NOMO-1 treated with dmso at 0.1 percent for 144 hours (cell line): ENCODE results near the gene SCD.
A peak's percentile ranks its signal among the peaks of the same experiment; 100 is the strongest.
"Not testable (repeated sequence)": the region's sequence is repeated elsewhere in the genome, so short reads cannot be mapped to it uniquely, and the experiment has no call there.

Experiments
- DNase-seq: peaks from one replicate; lab custom pipeline; 2025; ENCODE audit not compliant: unreplicated experiment; lab: John Stamatoyannopoulos, UW

The SCD gene

GRCh38 chr10:100346765-100347567, at the start of gene SCD:
TSS of gene SCD (plus strand) at chr10:100347233. CDS start at chr10:100347505, 272 bp downstream.
- DNase-seq: peak; percentile 96

DNA sequence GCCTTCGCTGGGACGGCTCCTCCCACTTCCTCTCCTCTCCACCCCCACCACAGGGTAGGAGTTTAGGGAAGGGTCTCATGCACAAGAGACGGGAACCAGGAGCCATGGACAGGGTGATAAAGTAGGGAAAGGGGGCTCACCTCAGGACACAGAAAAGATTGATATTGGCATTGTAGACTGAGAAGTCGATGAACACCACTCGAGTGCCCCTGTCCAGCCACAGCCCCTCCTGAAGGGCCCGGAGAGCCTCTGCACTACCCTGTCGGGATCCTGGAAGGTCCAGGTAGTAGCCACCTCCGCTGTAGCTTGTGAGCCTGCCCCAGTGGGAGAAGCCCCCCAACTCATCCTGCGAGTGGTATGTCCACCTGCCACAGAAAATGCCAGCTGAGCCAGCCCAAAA, 49.8 kb upstream of the SCD start:
- DNase-seq: no peak

DNA sequence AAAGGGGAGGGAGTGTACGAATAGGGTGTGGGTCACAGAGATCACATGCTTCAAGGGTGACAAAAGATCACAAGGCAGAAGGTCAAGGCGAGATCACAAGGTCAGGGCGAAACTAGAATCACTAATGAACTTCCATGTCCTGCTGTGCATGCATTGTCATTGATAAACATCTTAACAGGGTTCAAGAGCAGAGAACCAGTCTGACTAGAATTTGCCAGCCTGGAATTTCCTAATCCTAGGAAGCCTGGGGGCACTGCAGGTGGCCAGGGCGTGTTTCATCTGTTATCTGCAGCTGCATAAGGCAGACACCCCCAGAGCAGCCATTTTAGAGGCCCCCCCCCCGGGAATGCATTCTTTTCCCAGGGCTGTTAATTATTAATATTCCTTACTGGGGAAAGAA, 45.9 kb upstream of the SCD start:
- not testable (repeated sequence) for DNase-seq

GRCh38 chr10:100303724-100304319, 43.2 kb upstream of the SCD start:
- no peak for DNase-seq

DNA sequence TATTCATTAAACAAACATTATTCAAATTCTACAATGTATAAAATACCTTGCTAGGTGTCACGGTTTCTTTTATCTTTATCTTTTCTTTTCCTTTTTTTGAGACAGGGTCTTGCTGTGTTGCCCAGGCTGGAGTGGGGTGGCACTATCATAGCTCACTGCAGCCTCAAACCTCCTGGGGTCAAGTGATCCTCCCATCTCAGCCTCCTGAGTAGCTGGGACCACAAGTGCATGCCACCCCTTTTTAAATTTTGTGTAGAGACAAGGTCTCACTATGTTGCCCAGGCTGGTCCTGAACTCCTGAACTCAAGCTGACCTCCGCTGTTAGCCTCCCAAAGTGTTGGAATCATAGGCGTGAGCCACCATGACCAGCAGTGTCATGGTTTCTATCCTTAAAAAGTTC, 42.6 kb upstream of the SCD start:
- no peak for DNase-seq

DNA sequence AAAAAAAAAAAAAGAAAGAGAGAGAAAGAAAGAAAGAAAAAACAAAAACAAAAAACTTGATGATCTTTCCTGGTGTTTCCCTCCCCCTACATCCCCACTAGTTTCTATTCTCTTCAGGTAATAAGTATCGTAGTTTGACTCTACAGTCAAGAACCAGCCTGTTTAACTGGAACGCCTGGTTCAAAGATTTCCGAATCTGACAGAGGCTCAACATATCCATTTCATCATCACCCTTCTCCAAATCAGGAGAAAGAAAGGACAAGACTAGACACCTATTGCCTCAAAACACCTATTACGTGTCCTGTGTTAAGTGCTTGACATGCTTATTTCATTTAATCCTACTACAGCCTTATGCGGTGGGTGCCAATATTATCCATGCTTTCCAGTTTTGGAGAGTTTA, 40.2 kb upstream of the SCD start:
- DNase-seq: no peak

DNA sequence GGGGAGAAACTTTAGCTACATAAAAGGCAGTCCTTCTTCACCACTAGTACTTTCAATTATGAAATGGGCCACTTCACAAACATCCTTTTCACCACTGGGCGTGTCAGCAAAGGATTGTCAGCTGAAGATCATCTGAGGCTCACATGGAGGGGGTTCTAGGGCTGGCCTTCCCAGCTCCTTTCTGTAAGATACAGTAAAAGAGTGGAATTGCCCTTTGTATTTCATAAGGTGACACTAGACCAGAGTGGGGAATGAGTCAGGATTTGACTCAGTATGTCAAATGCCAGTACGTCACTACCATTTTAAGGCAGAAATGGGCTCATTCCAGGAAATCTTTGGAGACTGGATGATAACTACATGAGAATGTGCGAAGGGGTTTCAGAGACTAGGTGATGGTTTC, 39.3 kb upstream of the SCD start:
- no peak for DNase-seq

DNA sequence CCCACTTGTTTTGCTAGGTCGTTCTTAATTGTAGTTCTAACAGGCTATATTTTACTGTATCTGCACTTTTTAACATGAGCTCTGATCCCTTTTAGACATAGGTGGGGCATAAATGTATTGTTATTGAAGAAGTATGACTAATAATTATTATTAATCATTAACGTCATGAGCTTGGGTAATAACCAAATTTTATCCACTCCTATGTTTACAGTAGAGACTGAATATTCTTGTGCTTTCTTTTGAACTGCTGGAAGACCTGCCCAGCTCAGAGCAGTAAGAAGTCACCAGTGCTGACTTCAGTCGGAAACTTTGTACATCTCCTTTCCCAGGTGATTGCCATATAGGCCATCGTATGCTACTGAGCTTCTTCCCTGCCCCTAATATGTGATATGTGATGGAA, 35.7 kb upstream of the SCD start:
- no peak for DNase-seq

- no peak for DNase-seq
These were observed 31.4 kb upstream of the SCD start for GRCh38 chr10:100315615-100316014.

DNA sequence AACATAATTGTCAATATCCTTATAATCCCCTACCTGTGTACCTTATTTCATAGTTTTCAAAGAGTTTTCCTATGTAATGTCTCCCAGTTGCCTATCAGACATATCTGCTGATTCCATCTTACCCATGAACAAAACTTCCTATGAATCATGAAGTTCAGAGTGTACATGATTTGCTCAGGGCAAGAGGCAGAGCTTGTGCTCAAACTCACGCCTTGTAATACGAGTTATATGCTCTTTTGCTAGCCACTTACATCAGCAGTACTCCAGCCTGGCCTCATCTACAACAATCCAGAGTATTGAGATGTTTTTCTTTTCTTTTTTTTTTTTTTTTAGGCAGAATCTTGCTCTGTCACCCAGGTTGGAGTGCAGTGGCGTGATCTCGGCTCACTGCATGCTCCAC, 28.8 kb upstream of the SCD start:
- DNase-seq: no peak

DNA sequence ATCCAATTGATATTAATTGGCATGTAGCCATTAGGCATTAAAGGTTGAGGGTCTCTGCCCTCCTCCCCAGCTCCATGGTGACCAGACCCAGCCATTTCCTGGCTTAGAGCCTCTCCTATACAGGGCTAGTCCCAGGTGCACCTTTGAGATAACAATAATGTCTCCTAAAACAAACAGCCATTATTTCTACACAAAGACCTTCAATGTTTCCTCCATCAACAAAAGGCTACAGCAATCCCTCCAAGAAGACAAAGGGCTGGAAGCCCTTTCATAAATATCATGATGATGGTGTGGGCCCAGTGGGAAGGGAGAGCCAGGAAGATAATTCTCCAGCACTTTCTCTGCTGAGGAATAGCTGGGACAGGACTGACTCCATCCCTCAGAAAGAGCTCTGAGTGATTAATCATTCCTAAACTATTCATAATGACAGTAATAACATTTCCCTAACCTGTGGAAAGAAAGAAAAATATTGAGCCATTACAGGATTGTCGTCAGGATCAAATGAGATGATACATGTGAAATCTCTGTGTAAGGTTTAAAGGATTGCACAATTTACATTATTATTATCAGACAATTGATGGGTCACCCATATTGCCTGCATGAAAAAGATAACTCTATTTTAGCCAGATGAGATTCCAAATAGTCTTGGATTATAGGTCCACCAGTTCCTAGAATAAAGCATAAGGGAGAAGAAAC, 27.2 kb upstream of the SCD start:
- no peak for DNase-seq

- DNase-seq: no peak
These were observed 21.9 kb upstream of the SCD start for GRCh38 chr10:100325158-100325557.

DNA sequence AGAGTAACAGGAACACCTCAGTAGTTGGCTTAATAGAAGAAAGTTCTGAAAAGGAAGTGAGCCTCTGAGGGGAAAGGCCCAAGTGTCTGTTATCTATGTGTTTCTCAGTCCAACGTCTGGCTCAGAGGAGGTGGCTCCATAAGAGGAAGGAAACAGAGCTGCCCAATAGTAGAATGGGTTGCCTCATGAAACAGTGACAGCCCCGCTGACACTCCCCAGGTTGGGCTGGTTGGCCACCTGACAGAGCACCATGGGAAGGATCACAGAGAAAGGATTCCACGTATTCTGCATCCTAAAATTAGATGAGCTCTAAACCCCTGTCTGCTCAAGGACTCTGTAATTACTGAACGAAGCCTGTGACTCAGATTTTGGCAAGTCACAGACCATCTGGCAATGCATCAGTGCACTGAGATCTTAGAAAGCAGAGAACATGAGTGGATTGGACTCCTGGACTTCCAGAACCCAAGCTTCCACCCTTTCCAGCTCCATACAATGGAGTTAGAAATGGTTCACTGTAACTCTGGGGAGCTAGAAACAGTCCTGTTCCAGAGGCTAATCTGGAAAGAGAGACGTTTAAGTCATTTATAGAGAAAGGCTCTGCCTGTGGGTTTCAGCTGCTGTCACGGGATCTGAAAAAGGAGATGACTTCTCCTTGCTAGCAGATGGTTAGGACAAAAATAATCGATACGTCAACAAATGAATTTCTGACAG, 19.9 kb upstream of the SCD start:
- DNase-seq: peak; percentile 90

DNA sequence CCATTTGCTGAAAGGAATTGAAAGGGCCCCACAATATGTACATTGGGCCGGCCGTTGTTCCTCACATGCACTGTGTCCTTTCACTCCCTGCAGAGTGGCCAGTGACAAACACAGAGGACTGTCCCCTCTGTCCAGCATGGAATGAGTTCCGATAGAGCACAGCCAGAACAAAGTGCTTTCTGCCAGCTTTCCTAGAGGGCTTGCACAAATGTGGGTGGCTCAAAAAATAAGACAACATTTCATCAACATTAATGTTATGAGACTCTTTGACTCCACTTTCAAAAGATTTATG, 19.4 kb upstream of the SCD start:
- DNase-seq: no peak

DNA sequence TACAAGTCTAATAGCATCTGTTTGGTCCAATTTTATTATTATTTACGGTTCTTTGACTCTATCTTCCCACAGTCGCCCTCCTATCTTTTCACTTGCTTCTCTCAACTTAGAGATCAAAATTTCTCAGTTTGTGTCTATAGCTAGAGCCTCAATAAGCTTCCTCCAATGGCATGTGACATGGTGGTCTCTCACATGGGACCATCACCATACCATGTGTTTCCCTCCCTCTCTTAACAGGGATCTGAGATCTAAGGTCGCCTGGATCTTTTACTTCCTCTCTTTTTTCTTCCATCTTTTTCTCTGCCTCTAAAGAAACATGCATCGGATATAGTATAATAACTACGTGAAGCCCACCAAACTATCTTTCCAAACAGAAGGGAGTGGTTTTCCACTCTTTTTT, 18.8 kb upstream of the SCD start:
- no peak for DNase-seq

DNA sequence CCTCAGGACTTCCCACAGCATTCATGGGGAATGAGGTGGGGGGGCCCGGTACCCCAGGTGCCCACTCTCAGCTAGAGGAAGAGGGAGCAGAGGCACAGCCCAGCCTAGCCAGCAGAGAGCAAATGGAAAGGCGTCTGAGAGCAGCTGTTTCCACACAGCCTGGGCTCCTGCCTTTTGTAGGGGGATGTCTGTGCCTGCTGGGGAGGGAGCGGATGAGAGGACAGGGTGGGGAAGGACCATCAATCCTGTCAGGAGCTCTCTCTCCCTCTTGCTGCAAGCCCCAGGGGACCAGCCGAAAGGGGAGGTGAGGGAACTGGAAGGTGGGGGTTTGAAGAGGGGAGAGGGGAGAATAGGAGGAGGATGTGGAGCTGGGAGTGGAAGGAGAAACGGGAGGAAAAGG, 17.0 kb upstream of the SCD start, which contains the start of gene PKD2L1:
PKD2L1 (minus strand) TSS at position 150 of the 400 bp plus-strand sequence; CDS start at position 25, 125 bp downstream.
- DNase-seq: no peak

- no peak for DNase-seq
These were observed 13.9 kb upstream of the SCD start for GRCh38 chr10:100333106-100333505.

DNA sequence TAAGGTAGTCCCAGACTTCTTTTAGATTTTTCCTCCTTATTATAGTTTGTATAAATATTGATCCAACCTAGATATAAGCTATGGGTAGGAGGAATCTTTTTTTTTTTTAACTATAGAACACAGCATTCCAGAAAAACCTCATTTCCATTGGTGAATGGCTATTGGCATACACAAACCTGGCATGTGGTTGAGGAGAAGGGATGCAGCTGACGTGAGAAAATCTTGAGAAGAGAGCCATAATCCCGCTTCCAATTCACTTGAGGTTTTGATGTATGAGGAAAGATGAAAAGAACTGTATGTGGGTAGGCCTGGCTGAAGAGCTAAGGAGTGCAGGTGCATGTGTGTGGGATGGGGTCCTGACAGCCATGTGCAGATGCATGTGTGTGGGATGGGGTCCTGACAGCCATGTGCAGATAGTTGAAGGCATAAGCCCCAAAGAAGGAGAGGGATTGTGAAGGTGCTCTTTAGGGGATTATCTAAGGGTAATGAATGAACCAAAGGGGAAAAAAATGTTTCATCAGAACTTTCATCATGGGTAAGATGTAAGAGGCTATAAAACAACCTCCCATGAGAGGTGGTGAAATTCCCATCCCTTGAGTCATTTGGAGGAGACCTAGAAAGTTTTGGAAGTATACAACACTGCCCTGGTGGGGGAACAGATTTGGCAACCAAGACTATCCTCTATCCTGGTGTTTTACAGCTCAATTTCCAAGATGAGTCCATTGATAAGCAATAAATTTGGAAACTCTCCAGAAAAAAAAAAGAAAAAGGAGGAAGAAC, 13.2 kb upstream of the SCD start:
- no peak for DNase-seq

- no peak for DNase-seq
These were observed 12.3 kb upstream of the SCD start for GRCh38 chr10:100334762-100335161.

GRCh38 chr10:100338434-100339036, 8.5 kb upstream of the SCD start:
- peak; percentile 57 for DNase-seq
